ENCODE results near the gene OTUB2.

Gene OTUB2

GRCh38 chr14:94019329-94019728 is 6.8 kb upstream of the OTUB2 start:
- H3K27ac ChIP-seq (ENCODE audit: insufficient read depth, low read length, poor library complexity, severe bottlenecking), result no peak overlapping the region
- no peaks in the 10 kb centered on the region for H3K27me3 ChIP-seq (replicated peaks; ENCODE audit: control insufficient read depth, insufficient read depth, low read length, poor library complexity, severe bottlenecking)
- no peaks in the 10 kb centered on the region for H3K9me3 ChIP-seq (ENCODE audit: control insufficient read depth, low read length)

DNA sequence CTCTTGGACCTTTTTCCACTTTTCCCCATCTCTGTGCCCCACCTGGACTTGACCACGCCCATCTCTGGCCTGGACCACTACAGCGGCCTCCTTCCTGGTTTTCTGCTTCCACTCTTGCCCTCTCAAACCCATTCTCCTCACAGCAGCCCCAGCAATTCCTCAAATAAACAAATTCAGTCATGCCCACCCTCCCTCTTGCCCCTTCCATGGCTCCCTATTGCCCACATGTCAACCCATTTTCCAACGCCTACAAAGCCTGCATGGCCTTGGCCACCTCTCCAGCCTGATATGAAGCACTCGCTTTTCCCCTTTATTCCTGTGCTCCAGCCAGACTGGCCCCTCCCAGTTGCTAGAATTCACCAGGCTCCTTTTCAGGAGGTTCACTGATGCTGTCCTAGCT is 5.9 kb upstream of the OTUB2 start:
- Histone ChIP-seq H3K4me3 (ENCODE audit: insufficient read depth, low read depth, low read length, poor library complexity, severe bottlenecking) (no peak overlapping the region), H3K4me1 (ENCODE audit: control insufficient read depth, insufficient read depth, low read length, poor library complexity, severe bottlenecking) (no peaks in the 10 kb centered on the region), H3K27ac (ENCODE audit: insufficient read depth, low read length, poor library complexity, severe bottlenecking) (no peak overlapping the region), H3K9me3 (ENCODE audit: control insufficient read depth, low read length) (no peaks in the 10 kb centered on the region), H3K36me3 (ENCODE audit: control insufficient read depth, insufficient read depth, low read length) (no peaks in the 10 kb centered on the region), H3K27me3 (replicated peaks; ENCODE audit: control insufficient read depth, insufficient read depth, low read length, poor library complexity, severe bottlenecking) (no peaks in the 10 kb centered on the region)
- DNase-seq, result no peak

More at GRCh38 chr14:94019329-94019728, 6.8 kb upstream of the OTUB2 start:
- no peaks in the 10 kb centered on the region for H3K4me1 ChIP-seq (ENCODE audit: control insufficient read depth, insufficient read depth, low read length, poor library complexity, severe bottlenecking)
- no peaks in the 10 kb centered on the region for H3K36me3 ChIP-seq (ENCODE audit: control insufficient read depth, insufficient read depth, low read length)
- no peak for DNase-seq
- no peak overlapping the region for H3K4me3 ChIP-seq (ENCODE audit: insufficient read depth, low read depth, low read length, poor library complexity, severe bottlenecking)

GRCh38 chr14:94021001-94021400 is 5.1 kb upstream of the OTUB2 start:
- no peak overlapping the region for H3K4me3 ChIP-seq (ENCODE audit: insufficient read depth, low read depth, low read length, poor library complexity, severe bottlenecking)
- H3K9me3 ChIP-seq (ENCODE audit: control insufficient read depth, low read length), result no peaks in the 10 kb centered on the region
- DNase-seq, result no peak
- no peaks in the 10 kb centered on the region for H3K4me1 ChIP-seq (ENCODE audit: control insufficient read depth, insufficient read depth, low read length, poor library complexity, severe bottlenecking)
- no peaks in the 10 kb centered on the region for H3K36me3 ChIP-seq (ENCODE audit: control insufficient read depth, insufficient read depth, low read length)
- H3K27ac ChIP-seq (ENCODE audit: insufficient read depth, low read length, poor library complexity, severe bottlenecking), result no peak overlapping the region
- H3K27me3 ChIP-seq (replicated peaks; ENCODE audit: control insufficient read depth, insufficient read depth, low read length, poor library complexity, severe bottlenecking), result no peaks in the 10 kb centered on the region

DNA sequence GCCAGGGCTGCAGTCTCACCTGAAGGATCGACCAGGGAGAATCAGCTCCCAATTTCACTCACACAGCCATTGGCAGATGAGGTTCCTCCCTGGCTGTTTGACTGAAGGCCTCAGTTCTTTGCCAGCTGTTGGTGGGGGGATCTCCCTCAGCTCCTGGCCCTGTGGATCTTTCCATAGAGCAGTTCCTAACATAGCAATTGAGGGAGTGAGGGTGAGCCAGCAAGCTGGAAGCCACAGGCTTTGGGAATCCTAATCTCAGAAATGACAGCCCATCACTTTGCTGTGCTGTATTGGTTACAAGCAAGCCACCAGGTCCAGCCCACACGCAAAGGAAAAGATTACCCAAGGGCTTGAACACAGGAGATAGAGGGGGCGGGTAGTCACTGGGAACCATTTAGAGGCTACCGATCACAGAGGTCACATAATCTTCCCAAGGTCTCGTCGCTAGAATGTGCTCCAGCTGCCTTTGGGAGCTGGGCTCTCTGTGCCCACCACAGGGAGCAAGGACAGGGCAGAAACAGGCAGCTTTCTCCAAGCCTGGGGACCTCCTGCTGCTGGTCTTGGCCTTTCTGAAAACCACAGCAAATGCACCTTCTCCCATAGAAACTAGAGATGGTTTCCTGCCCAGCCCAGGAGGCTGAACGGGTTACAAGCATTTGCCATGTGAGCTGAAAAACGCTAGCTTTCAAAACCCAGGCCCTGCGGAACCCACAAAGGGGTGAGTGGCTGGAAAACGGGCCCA is 4.6 kb upstream of the OTUB2 start:
- Histone ChIP-seq H3K27ac (ENCODE audit: insufficient read depth, low read length, poor library complexity, severe bottlenecking) (no peak overlapping the region), H3K36me3 (ENCODE audit: control insufficient read depth, insufficient read depth, low read length) (no peaks in the 10 kb centered on the region), H3K9me3 (ENCODE audit: control insufficient read depth, low read length) (no peaks in the 10 kb centered on the region), H3K4me3 (ENCODE audit: insufficient read depth, low read depth, low read length, poor library complexity, severe bottlenecking) (no peak overlapping the region), H3K27me3 (replicated peaks; ENCODE audit: control insufficient read depth, insufficient read depth, low read length, poor library complexity, severe bottlenecking) (no peaks in the 10 kb centered on the region), H3K4me1 (ENCODE audit: control insufficient read depth, insufficient read depth, low read length, poor library complexity, severe bottlenecking) (peaks cover 2% of the 10 kb centered on the region)
- no peak for DNase-seq

- H3K9me3 ChIP-seq (ENCODE audit: control insufficient read depth, low read length), result no peaks in the 10 kb centered on the region
- no peaks in the 10 kb centered on the region for H3K27me3 ChIP-seq (replicated peaks; ENCODE audit: control insufficient read depth, insufficient read depth, low read length, poor library complexity, severe bottlenecking)
- no peak overlapping the region for H3K4me3 ChIP-seq (ENCODE audit: insufficient read depth, low read depth, low read length, poor library complexity, severe bottlenecking)
- H3K27ac ChIP-seq (ENCODE audit: insufficient read depth, low read length, poor library complexity, severe bottlenecking), result no peak overlapping the region
- peaks cover 11% of the 10 kb centered on the region for H3K4me1 ChIP-seq (ENCODE audit: control insufficient read depth, insufficient read depth, low read length, poor library complexity, severe bottlenecking)
- DNase-seq, result no peak
- no peaks in the 10 kb centered on the region for H3K36me3 ChIP-seq (ENCODE audit: control insufficient read depth, insufficient read depth, low read length)
Measured at GRCh38 chr14:94022532-94023411, 3.4 kb upstream of the OTUB2 start.

DNA sequence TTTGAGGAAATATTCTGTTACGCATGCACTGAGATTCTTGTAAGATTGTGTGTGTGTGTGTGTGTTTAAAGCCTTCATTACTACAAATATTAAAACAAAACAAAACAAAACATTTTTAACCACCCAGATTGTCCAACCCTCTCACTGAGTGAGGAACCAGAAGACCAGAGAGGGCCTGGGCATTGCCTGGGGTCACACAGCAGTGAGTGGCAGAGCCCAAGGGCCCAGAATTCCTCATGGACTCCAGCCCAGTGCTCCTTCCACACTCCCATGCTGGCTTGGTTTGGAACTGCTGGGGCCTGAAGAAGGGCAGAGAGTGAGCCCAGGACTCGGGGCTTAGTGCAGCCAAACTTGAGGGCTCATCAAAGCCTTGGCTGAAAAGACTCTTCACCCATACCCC is 1.6 kb upstream of the OTUB2 start:
- no peak for DNase-seq
- no peak overlapping the region for H3K27ac ChIP-seq (ENCODE audit: insufficient read depth, low read length, poor library complexity, severe bottlenecking)
- H3K4me3 ChIP-seq (ENCODE audit: insufficient read depth, low read depth, low read length, poor library complexity, severe bottlenecking), result no peak overlapping the region
- no peaks in the 10 kb centered on the region for H3K36me3 ChIP-seq (ENCODE audit: control insufficient read depth, insufficient read depth, low read length)
- no peaks in the 10 kb centered on the region for H3K27me3 ChIP-seq (replicated peaks; ENCODE audit: control insufficient read depth, insufficient read depth, low read length, poor library complexity, severe bottlenecking)
- H3K9me3 ChIP-seq (ENCODE audit: control insufficient read depth, low read length), result no peaks in the 10 kb centered on the region
- peaks cover 17% of the 10 kb centered on the region for H3K4me1 ChIP-seq (ENCODE audit: control insufficient read depth, insufficient read depth, low read length, poor library complexity, severe bottlenecking)

DNA sequence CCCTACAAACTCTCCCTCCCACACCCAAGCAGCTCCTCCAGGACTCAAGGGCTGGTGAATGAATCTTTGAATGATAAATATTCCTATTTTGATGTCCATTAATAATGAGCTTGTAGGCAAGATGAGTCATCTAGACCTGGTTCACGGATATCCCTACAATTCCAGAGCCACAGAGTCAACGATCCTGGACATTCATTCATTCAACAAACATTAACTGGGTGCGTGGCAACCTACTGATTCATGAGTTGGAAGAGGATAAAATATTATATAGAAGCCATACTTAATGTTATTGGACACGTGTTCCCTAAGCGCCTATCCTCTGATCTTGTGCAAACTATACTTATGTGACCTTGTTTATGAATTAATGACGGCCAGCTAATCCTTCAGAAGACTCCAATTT is 420 bp upstream of the OTUB2 start:
- H3K27me3 ChIP-seq (replicated peaks; ENCODE audit: control insufficient read depth, insufficient read depth, low read length, poor library complexity, severe bottlenecking), result no peaks in the 10 kb centered on the region
- H3K4me1 ChIP-seq (ENCODE audit: control insufficient read depth, insufficient read depth, low read length, poor library complexity, severe bottlenecking), result peaks cover 17% of the 10 kb centered on the region
- no peak overlapping the region for H3K27ac ChIP-seq (ENCODE audit: insufficient read depth, low read length, poor library complexity, severe bottlenecking)
- DNase-seq, result no peak
- H3K36me3 ChIP-seq (ENCODE audit: control insufficient read depth, insufficient read depth, low read length), result no peaks in the 10 kb centered on the region
- no peaks in the 10 kb centered on the region for H3K9me3 ChIP-seq (ENCODE audit: control insufficient read depth, low read length)
- H3K4me3 ChIP-seq (ENCODE audit: insufficient read depth, low read depth, low read length, poor library complexity, severe bottlenecking), result peak overlapping the region; percentile 61

- peak overlapping the region; percentile 61 for H3K4me3 ChIP-seq (ENCODE audit: insufficient read depth, low read depth, low read length, poor library complexity, severe bottlenecking)
Measured at GRCh38 chr14:94026889-94027469, 839 bp downstream of the OTUB2 start.

DNA sequence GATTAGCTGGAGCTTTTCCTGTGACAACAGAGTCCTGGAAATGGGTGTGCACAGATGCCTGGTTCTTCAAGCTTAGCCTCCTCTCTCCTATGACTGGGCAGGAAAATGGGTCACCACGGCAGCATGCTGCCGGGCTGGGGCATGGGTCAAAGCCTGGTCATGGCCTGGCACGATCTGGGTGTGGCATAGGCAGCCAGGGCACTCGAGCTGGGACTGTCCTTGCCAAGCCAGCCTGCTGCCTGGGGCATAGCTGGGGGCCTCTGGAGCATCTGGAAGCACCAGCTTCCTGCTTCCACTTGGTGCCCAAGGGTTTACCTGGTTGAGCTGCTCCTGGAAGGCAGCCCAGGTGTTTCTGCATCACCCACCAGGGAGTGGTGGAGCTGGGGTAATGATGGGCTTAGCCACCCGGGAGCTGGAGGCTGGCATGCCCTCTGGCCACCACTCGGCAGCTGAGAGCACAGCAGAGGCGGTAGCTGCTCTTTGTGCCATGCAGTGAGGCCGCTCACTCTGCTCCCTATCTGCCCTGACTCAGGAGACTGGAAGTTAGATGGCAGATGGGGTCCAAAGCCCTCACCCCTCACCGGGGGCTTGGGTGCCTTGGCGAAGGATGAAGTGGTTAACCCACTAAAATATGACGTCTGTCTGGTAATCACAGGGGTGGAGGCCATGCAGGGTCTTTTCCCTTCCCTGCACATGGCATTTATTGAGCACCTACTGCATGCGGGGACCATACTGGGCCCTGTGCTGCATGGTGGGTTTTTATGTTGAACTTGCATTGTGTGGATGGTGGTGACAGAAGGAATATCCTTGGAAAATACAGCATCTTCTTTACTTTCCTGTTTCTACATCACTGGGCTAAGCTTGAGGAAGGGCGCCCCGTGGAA is 1.7 kb downstream of the OTUB2 start:
- DNase-seq, result no peak
- no peak overlapping the region for H3K27ac ChIP-seq (ENCODE audit: insufficient read depth, low read length, poor library complexity, severe bottlenecking)
- no peaks in the 10 kb centered on the region for H3K27me3 ChIP-seq (replicated peaks; ENCODE audit: control insufficient read depth, insufficient read depth, low read length, poor library complexity, severe bottlenecking)
- no peaks in the 10 kb centered on the region for H3K9me3 ChIP-seq (ENCODE audit: control insufficient read depth, low read length)
- H3K36me3 ChIP-seq (ENCODE audit: control insufficient read depth, insufficient read depth, low read length), result no peaks in the 10 kb centered on the region
- peaks cover 17% of the 10 kb centered on the region for H3K4me1 ChIP-seq (ENCODE audit: control insufficient read depth, insufficient read depth, low read length, poor library complexity, severe bottlenecking)
- no peak overlapping the region for H3K4me3 ChIP-seq (ENCODE audit: insufficient read depth, low read depth, low read length, poor library complexity, severe bottlenecking)

More at GRCh38 chr14:94026889-94027469, 839 bp downstream of the OTUB2 start:
- H3K36me3 ChIP-seq (ENCODE audit: control insufficient read depth, insufficient read depth, low read length), result no peaks in the 10 kb centered on the region
- H3K4me1 ChIP-seq (ENCODE audit: control insufficient read depth, insufficient read depth, low read length, poor library complexity, severe bottlenecking), result peaks cover 17% of the 10 kb centered on the region
- no peak overlapping the region for H3K27ac ChIP-seq (ENCODE audit: insufficient read depth, low read length, poor library complexity, severe bottlenecking)
- DNase-seq, result no peak
- H3K9me3 ChIP-seq (ENCODE audit: control insufficient read depth, low read length), result no peaks in the 10 kb centered on the region
- H3K27me3 ChIP-seq (replicated peaks; ENCODE audit: control insufficient read depth, insufficient read depth, low read length, poor library complexity, severe bottlenecking), result no peaks in the 10 kb centered on the region

Data from effector memory CD4-positive, alpha-beta T cell (primary cell).